ENCODE data around the gene ATP5PO. TPM values are rescaled to one million over a fixed set of nuclear protein-coding genes. Genes with fewer than 3 reads are reported as not detected.

ATP5PO gene
- total RNA-seq, 1 donor from 2014 or later = 193 TPM

DNA sequence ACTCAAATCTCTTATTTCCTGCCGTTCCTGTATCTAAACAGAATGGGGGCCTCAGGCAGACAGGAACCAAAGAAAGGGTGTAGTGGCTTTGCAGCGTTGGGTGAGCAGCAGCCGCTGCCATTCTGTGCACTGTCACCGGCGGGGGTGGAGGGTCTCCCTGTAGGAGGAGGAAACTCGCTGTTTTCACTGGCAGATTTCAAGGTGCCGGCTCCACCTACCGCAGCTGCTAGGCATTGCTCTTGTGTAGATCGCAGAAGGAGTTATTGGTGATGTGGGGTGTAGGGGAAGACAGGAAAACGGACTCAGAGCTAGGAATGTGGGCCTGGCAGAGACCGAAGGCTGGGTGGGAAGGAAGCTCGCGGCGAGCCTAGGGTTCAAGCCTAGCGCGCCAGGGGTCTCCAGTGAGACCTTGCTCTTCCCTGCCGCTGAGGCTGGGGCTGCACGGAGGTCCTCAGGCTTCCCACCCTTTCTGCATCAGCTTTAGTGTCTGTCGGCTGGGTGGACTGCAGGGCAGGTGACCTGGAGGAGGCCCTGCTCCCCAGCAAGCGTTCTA, 20.8 kb downstream of the ATP5PO start:
- H3K36me3 Mint-ChIP-seq (ENCODE audit: insufficient read depth) = no peaks in the 10 kb centered on the region
- peaks cover 7% of the 10 kb centered on the region for H3K4me1 Mint-ChIP-seq (ENCODE audit: low read depth)
- peak; percentile 60 for DNase-seq (ENCODE audit: low spot score, unreplicated experiment)
- TF ChIP-seq, protein P1, sequence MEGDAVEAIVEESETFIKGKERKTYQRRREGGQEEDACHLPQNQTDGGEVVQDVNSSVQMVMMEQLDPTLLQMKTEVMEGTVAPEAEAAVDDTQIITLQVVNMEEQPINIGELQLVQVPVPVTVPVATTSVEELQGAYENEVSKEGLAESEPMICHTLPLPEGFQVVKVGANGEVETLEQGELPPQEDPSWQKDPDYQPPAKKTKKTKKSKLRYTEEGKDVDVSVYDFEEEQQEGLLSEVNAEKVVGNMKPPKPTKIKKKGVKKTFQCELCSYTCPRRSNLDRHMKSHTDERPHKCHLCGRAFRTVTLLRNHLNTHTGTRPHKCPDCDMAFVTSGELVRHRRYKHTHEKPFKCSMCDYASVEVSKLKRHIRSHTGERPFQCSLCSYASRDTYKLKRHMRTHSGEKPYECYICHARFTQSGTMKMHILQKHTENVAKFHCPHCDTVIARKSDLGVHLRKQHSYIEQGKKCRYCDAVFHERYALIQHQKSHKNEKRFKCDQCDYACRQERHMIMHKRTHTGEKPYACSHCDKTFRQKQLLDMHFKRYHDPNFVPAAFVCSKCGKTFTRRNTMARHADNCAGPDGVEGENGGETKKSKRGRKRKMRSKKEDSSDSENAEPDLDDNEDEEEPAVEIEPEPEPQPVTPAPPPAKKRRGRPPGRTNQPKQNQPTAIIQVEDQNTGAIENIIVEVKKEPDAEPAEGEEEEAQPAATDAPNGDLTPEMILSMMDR (IDR thresholded peaks at IDR 0.05; ENCODE audit: unreplicated experiment) = peak; percentile 66
- H3K27me3 Mint-ChIP-seq = peaks cover 7% of the 10 kb centered on the region
- H3K9me3 Mint-ChIP-seq (ENCODE audit: low read depth) = no peaks in the 10 kb centered on the region
- no peak overlapping the region for H3K4me3 Mint-ChIP-seq (ENCODE audit: low read depth)
- H3K27ac Mint-ChIP-seq = peak overlapping the region; percentile 91

DNA sequence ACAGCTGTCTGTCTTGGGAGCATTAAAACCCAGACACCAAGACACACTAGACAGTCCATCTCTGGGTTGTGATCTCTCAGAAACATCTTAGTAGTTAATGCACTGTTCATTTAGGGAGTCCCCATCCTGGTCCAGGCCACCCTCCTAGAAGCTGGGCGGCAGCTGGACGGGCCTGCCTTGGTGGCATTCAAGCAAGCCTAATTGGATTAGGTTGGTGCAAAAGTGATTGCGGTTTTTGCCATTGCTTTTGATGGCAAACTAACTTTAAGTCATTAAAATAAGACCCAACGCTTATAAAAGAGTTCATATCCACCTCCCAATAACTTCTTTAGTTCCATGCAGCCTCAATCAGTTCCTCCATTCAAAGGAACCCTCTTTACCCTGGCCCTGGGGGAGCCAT, 21.7 kb downstream of the ATP5PO start:
- Mint-ChIP-seq H3K27ac (no peak overlapping the region), H3K27me3 (peaks cover 7% of the 10 kb centered on the region), H3K9me3 (ENCODE audit: low read depth) (no peaks in the 10 kb centered on the region), H3K4me3 (ENCODE audit: low read depth) (no peak overlapping the region), H3K36me3 (ENCODE audit: insufficient read depth) (no peaks in the 10 kb centered on the region), H3K4me1 (ENCODE audit: low read depth) (peaks cover 7% of the 10 kb centered on the region)
- TF ChIP-seq, protein P1 (IDR thresholded peaks at IDR 0.05; ENCODE audit: unreplicated experiment) = no peak
- DNase-seq (ENCODE audit: low spot score, unreplicated experiment) = no peak

DNA sequence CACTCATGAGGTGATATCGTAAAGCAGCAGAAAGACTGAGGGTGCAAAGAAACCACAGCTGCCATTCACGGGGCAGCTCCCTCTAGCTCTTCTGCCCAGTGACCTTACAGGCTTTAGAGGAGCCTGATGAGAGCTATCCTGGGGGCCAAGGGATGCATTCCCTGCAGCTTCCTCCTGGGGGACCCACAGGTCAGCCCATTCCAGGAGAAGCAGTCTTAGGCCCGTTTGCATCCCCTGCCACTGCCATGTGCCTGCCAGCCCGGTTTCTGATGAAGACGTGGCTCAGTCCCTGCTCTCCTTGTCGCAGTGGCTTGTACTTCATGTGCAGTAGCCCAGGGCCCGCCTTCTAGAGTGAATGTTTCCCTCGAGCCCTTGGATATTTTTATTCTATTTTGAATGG, 22.8 kb downstream of the ATP5PO start:
- TF ChIP-seq, protein P1 (IDR thresholded peaks at IDR 0.05; ENCODE audit: unreplicated experiment) = peak; percentile 27
- peaks cover 7% of the 10 kb centered on the region for H3K27me3 Mint-ChIP-seq
- DNase-seq (ENCODE audit: low spot score, unreplicated experiment) = no peak
- H3K9me3 Mint-ChIP-seq (ENCODE audit: low read depth) = no peaks in the 10 kb centered on the region
- H3K4me3 Mint-ChIP-seq (ENCODE audit: low read depth) = no peak overlapping the region
- no peaks in the 10 kb centered on the region for H3K36me3 Mint-ChIP-seq (ENCODE audit: insufficient read depth)
- peaks cover 7% of the 10 kb centered on the region for H3K4me1 Mint-ChIP-seq (ENCODE audit: low read depth)
- H3K27ac Mint-ChIP-seq = no peak overlapping the region

DNA sequence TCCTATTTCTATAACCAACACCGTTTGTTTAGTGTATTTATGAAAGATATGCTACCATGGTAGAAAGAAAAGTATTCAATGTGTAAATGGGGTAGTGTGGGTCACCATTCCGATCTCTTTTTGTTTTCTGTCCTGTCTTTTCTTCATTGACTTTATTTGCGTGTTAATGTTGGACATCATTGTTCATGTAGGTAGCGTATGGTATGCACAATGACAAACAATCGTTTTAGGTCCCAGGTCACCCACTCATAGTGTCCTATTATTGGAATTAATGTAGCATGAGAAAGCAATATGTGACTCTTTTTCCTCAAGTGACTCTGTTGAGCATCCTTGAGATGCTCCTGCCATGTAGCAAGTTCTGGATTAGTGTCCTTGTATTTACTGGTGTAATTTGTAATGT, 25.4 kb downstream of the ATP5PO start:
- TF ChIP-seq, protein P1 (IDR thresholded peaks at IDR 0.05; ENCODE audit: unreplicated experiment) = no peak
- peaks cover 6% of the 10 kb centered on the region for H3K4me1 Mint-ChIP-seq (ENCODE audit: low read depth)
- peaks cover 2% of the 10 kb centered on the region for H3K27me3 Mint-ChIP-seq
- H3K36me3 Mint-ChIP-seq (ENCODE audit: insufficient read depth) = no peaks in the 10 kb centered on the region
- H3K27ac Mint-ChIP-seq = no peak overlapping the region
- no peak for DNase-seq (ENCODE audit: low spot score, unreplicated experiment)
- no peak overlapping the region for H3K4me3 Mint-ChIP-seq (ENCODE audit: low read depth)
- H3K9me3 Mint-ChIP-seq (ENCODE audit: low read depth) = no peaks in the 10 kb centered on the region

DNA sequence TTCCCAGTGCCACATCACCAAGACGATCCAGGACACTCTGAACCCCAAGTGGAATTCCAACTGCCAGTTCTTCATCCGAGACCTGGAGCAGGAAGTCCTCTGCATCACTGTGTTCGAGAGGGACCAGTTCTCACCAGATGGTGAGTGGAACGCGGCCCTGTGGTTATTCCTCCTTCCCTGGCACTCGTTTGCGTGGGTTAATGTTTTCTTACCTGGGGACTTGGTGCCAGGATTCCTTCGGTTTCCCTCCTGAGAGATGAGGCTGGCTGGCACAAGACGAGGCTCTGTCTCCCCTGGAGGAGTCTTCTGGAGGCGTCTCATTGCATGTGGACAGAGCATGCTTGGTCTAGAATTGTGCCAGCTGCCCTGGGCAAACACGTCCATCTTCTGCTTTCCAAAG, 29.3 kb downstream of the ATP5PO start:
- Mint-ChIP-seq H3K4me1 (ENCODE audit: low read depth) (no peaks in the 10 kb centered on the region), H3K9me3 (ENCODE audit: low read depth) (no peaks in the 10 kb centered on the region), H3K36me3 (ENCODE audit: insufficient read depth) (no peaks in the 10 kb centered on the region), H3K27ac (no peak overlapping the region), H3K27me3 (no peaks in the 10 kb centered on the region), H3K4me3 (ENCODE audit: low read depth) (no peak overlapping the region)
- TF ChIP-seq, protein P1 (IDR thresholded peaks at IDR 0.05; ENCODE audit: unreplicated experiment) = no peak
- no peak for DNase-seq (ENCODE audit: low spot score, unreplicated experiment)
